Measurements from ENCODE around the gene TBC1D9B.

Gene TBC1D9B

GRCh38 chr5:179852993-179853547 is 54.6 kb downstream of the TBC1D9B start:
- Histone ChIP-seq H3K4me2 (ENCODE audit: low read length) (peak overlapping the region; percentile 59), H3K36me3 (ENCODE audit: control insufficient read depth, low read length) (peaks cover 34% of the 10 kb centered on the region), H3K27ac (ENCODE audit: low read depth, low read length) (peak overlapping the region; percentile 67)

GRCh38 chr5:179841621-179842020 is 66.1 kb downstream of the TBC1D9B start:
- Histone ChIP-seq H3K36me3 (ENCODE audit: control insufficient read depth, low read length) (peaks cover 37% of the 10 kb centered on the region), H3K79me2 (ENCODE audit: control insufficient read depth, low read length) (no peaks in the 10 kb centered on the region), H3K4me1 (ENCODE audit: control insufficient read depth, low read length) (no peaks in the 10 kb centered on the region), H3K4me3 (ENCODE audit: low read length) (no peak overlapping the region), H3K27me3 (ENCODE audit: control insufficient read depth, low read length) (no peaks in the 10 kb centered on the region), H3F3A (ENCODE audit: control insufficient read depth, insufficient read depth) (no peaks in the 10 kb centered on the region), H3K27ac (ENCODE audit: low read depth, low read length) (no peak overlapping the region), H3K9me2 (replicated peaks; ENCODE audit: control insufficient read depth, low read length) (no peaks in the 10 kb centered on the region), H3K9me3 (ENCODE audit: control insufficient read depth, insufficient read depth, low read length) (no peaks in the 10 kb centered on the region), H3K4me2 (ENCODE audit: low read length) (no peak overlapping the region), H4K20me1 (ENCODE audit: control insufficient read depth, insufficient read depth, low read depth, low read length) (no peaks in the 10 kb centered on the region)
- TF ChIP-seq EZH2phosphoT487 (IDR thresholded peaks at IDR 0.05; ENCODE audit: borderline replicate concordance, low read length) (no peak), CTCF (IDR thresholded peaks at IDR 0.05; ENCODE audit: low read depth, low read length, poor library complexity, severe bottlenecking) (no peak)

More at GRCh38 chr5:179852993-179853547, 54.6 kb downstream of the TBC1D9B start:
- Histone ChIP-seq H3K4me3 (ENCODE audit: low read length) (peak overlapping the region; percentile 40), H3F3A (ENCODE audit: control insufficient read depth, insufficient read depth) (peaks cover 4% of the 10 kb centered on the region), H3K9me3 (ENCODE audit: control insufficient read depth, insufficient read depth, low read length) (no peaks in the 10 kb centered on the region), H3K27me3 (ENCODE audit: control insufficient read depth, low read length) (no peaks in the 10 kb centered on the region), H3K9me2 (replicated peaks; ENCODE audit: control insufficient read depth, low read length) (no peaks in the 10 kb centered on the region), H4K20me1 (ENCODE audit: control insufficient read depth, insufficient read depth, low read depth, low read length) (no peaks in the 10 kb centered on the region), H3K79me2 (ENCODE audit: control insufficient read depth, low read length) (peaks cover 33% of the 10 kb centered on the region), H3K4me1 (ENCODE audit: control insufficient read depth, low read length) (peaks cover 39% of the 10 kb centered on the region)
- TF ChIP-seq CTCF (IDR thresholded peaks at IDR 0.05; ENCODE audit: low read depth, low read length, poor library complexity, severe bottlenecking) (no peak), EZH2phosphoT487 (IDR thresholded peaks at IDR 0.05; ENCODE audit: borderline replicate concordance, low read length) (no peak)

- H4K20me1 ChIP-seq (ENCODE audit: control insufficient read depth, insufficient read depth, low read depth, low read length), result no peaks in the 10 kb centered on the region
- H3K36me3 ChIP-seq (ENCODE audit: control insufficient read depth, low read length), result peaks cover 39% of the 10 kb centered on the region
- H3K4me3 ChIP-seq (ENCODE audit: low read length), result no peak overlapping the region
- H3K27ac ChIP-seq (ENCODE audit: low read depth, low read length), result no peak overlapping the region
- no peaks in the 10 kb centered on the region for H3K9me3 ChIP-seq (ENCODE audit: control insufficient read depth, insufficient read depth, low read length)
- H3K4me2 ChIP-seq (ENCODE audit: low read length), result no peak overlapping the region
- H3K79me2 ChIP-seq (ENCODE audit: control insufficient read depth, low read length), result no peaks in the 10 kb centered on the region
- TF ChIP-seq CTCF (IDR thresholded peaks at IDR 0.05; ENCODE audit: low read depth, low read length, poor library complexity, severe bottlenecking) (no peak), EZH2phosphoT487 (IDR thresholded peaks at IDR 0.05; ENCODE audit: borderline replicate concordance, low read length) (no peak)
- H3F3A ChIP-seq (ENCODE audit: control insufficient read depth, insufficient read depth), result no peaks in the 10 kb centered on the region
- no peaks in the 10 kb centered on the region for H3K9me2 ChIP-seq (replicated peaks; ENCODE audit: control insufficient read depth, low read length)
- no peaks in the 10 kb centered on the region for H3K4me1 ChIP-seq (ENCODE audit: control insufficient read depth, low read length)
- no peaks in the 10 kb centered on the region for H3K27me3 ChIP-seq (ENCODE audit: control insufficient read depth, low read length)
Measured at GRCh38 chr5:179840766-179841165, 66.9 kb downstream of the TBC1D9B start.

Measured in DOHH2 (cell line).